ENCODE results near the gene MALRD1.

DNA sequence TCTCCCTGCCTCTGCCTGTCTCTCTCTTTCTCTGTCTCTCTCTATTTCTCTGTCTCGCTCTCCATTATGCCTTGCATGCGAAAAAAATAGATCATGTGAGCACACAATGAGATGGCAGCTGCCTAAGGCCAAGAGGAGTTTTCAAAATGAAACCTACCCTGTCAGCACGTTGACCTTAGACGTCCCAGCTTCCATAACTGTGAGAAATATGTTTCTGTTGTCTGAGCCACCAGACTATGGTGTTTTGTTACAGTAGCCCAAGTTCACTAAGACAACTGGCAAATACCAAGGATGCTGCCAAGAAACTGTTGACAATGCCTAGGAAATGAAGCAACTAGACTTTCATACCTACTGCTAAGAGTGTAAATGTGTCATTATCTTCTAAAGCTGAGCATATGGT, 697.1 kb downstream of the MALRD1 start:
- TF ChIP-seq FOXM1 (IDR thresholded peaks at IDR 0.05; ENCODE audit: borderline replicate concordance) = no peak
- no peak for TF ChIP-seq LEF1 (IDR thresholded peaks at IDR 0.05; ENCODE audit: borderline replicate concordance)
- TF ChIP-seq TARDBP (IDR thresholded peaks at IDR 0.05) = no peak
- TF ChIP-seq SP1 (IDR thresholded peaks at IDR 0.05) = no peak
- no peak for TF ChIP-seq ZNF384 (IDR thresholded peaks at IDR 0.05)
- TF ChIP-seq BHLHE40 (IDR thresholded peaks at IDR 0.05; ENCODE audit: borderline replicate concordance) = no peak
- TF ChIP-seq NFRKB (IDR thresholded peaks at IDR 0.05) = no peak
- TF ChIP-seq ELF4 (IDR thresholded peaks at IDR 0.05) = no peak
- TF ChIP-seq L3MBTL2 (conservative IDR thresholded peaks at IDR 0.05) = no peak

Data from HEK293T (cell line).